K562 (cell line): ENCODE measurements around the gene GAK. TPM values are rescaled to one million over a fixed set of nuclear protein-coding genes. Genes with fewer than 3 reads are reported as not detected.

Experiments used
- ATAC-seq: fragments of 200-7000 bp; cut with Tn5 transposase; 3 replicates; pipeline ENCODE4 v1.9.1; 2020; ENCODE audit warnings: moderate library complexity
- BruUV-seq: library from RNA; stranded (reverse); fragments of 400-500 nt; replicated peaks from 2 replicates; lab custom pipeline; 2021; lab: Mats Ljungman, UMichigan
- CTCF ChIA-PET: fragments of 300-600 bp; formaldehyde crosslinking; extraction: SDS; loops from one replicate; lab custom pipeline; 2021; ENCODE audit warnings: low intra/inter-chr PET ratio; lab: Yijun Ruan, JAX
- POLR2A ChIA-PET: fragments of 300-600, 350-650 bp; sonication (Branson Sonifier 250); formaldehyde crosslinking; extraction: SDS; loops from one replicate; lab custom pipeline; 2021; ENCODE audit warnings: antibody characterized with exemption, inconsistent platforms; lab: Yijun Ruan, JAX
- DNase-seq, 4 experiments: peaks; one replicate each; pipeline versions ENCODE4 v3.0.0 to v3.0.0-alpha.2; 2011 to 2018; ENCODE audit warnings: low spot score in 3 of 4, mixed read lengths in 3 of 4; ENCODE audit errors: extremely low read depth in 1 of 4
- FAIRE-seq: peaks from 2 replicates; lab custom pipeline; 2011; peaks lifted over from hg19 to GRCh38; lab: Jason Lieb, UNC
- H2AFZ ChIP-seq: 2 replicates; pipeline ENCODE4 v1.6.0; 2011; ENCODE audit warnings: low read depth, low read length, control low read depth, inconsistent platforms
- H3K27ac ChIP-seq: fragments of 200-600 bp; 3 replicates; pipeline ENCODE4 v1.8.0; 2011; ENCODE audit warnings: low read depth, mild to moderate bottlenecking, control low read depth, inconsistent platforms, low read length, moderate library complexity, mixed read lengths; ENCODE audit errors: extremely low read depth
- H3K27me3 ChIP-seq, 2 experiments: fragments of 300-600 bp in 1 of 2; 2 replicates in 1 of 2; 3 replicates in 1 of 2; pipeline versions ENCODE4 v1.6.0 to v1.8.0; 2011; ENCODE audit warnings: inconsistent platforms in 2 of 2, low read length in 2 of 2, mild to moderate bottlenecking in 1 of 2, mixed read lengths in 1 of 2, moderate library complexity in 1 of 2; ENCODE audit not compliant: control insufficient read depth in 2 of 2, insufficient read depth in 2 of 2
- H3K36me3 ChIP-seq: fragments of 300-600 bp; 3 replicates; pipeline ENCODE4 v1.8.0; 2011; ENCODE audit warnings: mild to moderate bottlenecking, low read length, inconsistent platforms; ENCODE audit not compliant: control insufficient read depth, insufficient read depth
- H3K4me1 ChIP-seq, 2 experiments: fragments of 200-600 bp in 1 of 2; replicated peaks in 1 of 2; 2 replicates in 1 of 2; 3 replicates in 1 of 2; pipeline versions ENCODE4 v1.5.1 to v1.8.0; 2011; ENCODE audit warnings: inconsistent platforms in 2 of 2, low read length in 2 of 2, mild to moderate bottlenecking in 1 of 2, mixed read lengths in 1 of 2, moderate library complexity in 1 of 2; ENCODE audit not compliant: control insufficient read depth in 2 of 2, insufficient read depth in 2 of 2
- H3K4me2 ChIP-seq: 2 replicates; pipeline ENCODE4 v1.6.1; 2011; ENCODE audit warnings: low read length, control low read depth, inconsistent platforms, mixed read lengths; ENCODE audit not compliant: insufficient read depth
- H3K4me3 ChIP-seq: fragments of 200-600 bp; sonication (generic), shearing (Covaris generic); 2 replicates; pipeline ENCODE4 v1.5.1; 2016; ENCODE audit warnings: control low read depth, inconsistent platforms
- H3K79me2 ChIP-seq: fragments of 200-600 bp; 3 replicates; pipeline ENCODE4 v1.8.0; 2011; ENCODE audit warnings: low read length, inconsistent platforms; ENCODE audit not compliant: control insufficient read depth, insufficient read depth
- H3K9ac ChIP-seq, 2 experiments: 2 replicates each; pipeline versions ENCODE4 v1.6.0 to v1.6.1; 2011; ENCODE audit warnings: low read depth in 2 of 2, low read length in 2 of 2, control low read depth in 1 of 2, inconsistent platforms in 1 of 2, mild to moderate bottlenecking in 1 of 2, mixed read lengths in 1 of 2; ENCODE audit not compliant: insufficient read depth in 1 of 2
- H3K9me1 ChIP-seq: one replicate; pipeline ENCODE4 v1.6.0; 2011; ENCODE audit warnings: inconsistent platforms, mild to moderate bottlenecking, low read length, moderate library complexity; ENCODE audit not compliant: control insufficient read depth, insufficient read depth
- H3K9me3 ChIP-seq: replicated peaks from 2 replicates; pipeline ENCODE4 v1.5.1; 2011; ENCODE audit warnings: low read depth, low read length, inconsistent platforms; ENCODE audit not compliant: control insufficient read depth, insufficient read depth
- H4K20me1 ChIP-seq: replicated peaks from 2 replicates; pipeline ENCODE4 v1.6.1; 2011; ENCODE audit warnings: low read length, inconsistent platforms, mixed read lengths; ENCODE audit not compliant: control insufficient read depth, insufficient read depth
- GABPB1 ChIP-seq: sonication (generic); formaldehyde crosslinking; IDR thresholded peaks from 2 replicates; pipeline ENCODE4 v1.8.0; 2022; ENCODE audit warnings: mild to moderate bottlenecking, missing genetic modification reagents
- NFRKB ChIP-seq: fragments of 450-650 bp; IDR thresholded peaks from 2 replicates; pipeline ENCODE4 v1.6.1; 2016; ENCODE audit warnings: low read depth
- PYGO2 ChIP-seq: fragments of 450-650 bp; IDR thresholded peaks from 2 replicates; pipeline ENCODE4 v1.6.1; 2016; ENCODE audit warnings: mild to moderate bottlenecking, missing genetic modification characterization, moderate library complexity, missing compliant biosample characterization
- RBM25 ChIP-seq: fragments of 200-400 bp; formaldehyde crosslinking; IDR thresholded peaks from 2 replicates; pipeline ENCODE4 v1.6.1; 2018; ENCODE audit warnings: low read length, low read depth, moderate library complexity; ENCODE audit not compliant: severe bottlenecking
- ZNF184 ChIP-seq: sonication (generic); formaldehyde crosslinking; IDR thresholded peaks from 2 replicates; pipeline ENCODE4 v1.5.0; 2020; ENCODE audit warnings: missing genetic modification reagents
- WGBS: fragments of 100-300 bp; shearing (Covaris generic); methylation state at CpG from one replicate; pipeline ENCODE4 v1.1.6; 2016; ENCODE audit warnings: low coverage, mixed read lengths; ENCODE audit not compliant: insufficient coverage; ENCODE audit errors: missing lambda C conversion rate; 5-methylcytosine and 5-hydroxymethylcytosine counted together
- in situ Hi-C: fragments of 300-500 bp; cut with MboI; formaldehyde crosslinking; loops from 4 replicates; pipeline ENCODE4 v1.15.0; 2018; ENCODE audit warnings: inconsistent platforms, mixed read lengths
- intact Hi-C: fragments of 100-400 bp; cut with micrococcal nuclease; formaldehyde crosslinking; loops from 2 replicates; pipeline ENCODE4 v1.14.2; 2022
- polyA plus RNA-seq, 8 experiments: library from polyadenylated mRNA; depleted of rRNA in 4 of 8; stranded (reverse) in 5 of 8; unstranded in 3 of 8; fragments of >200 nt; fragmentation: Nextera tagmentation in 2 of 8; fragmentation: Illumina TruSeq in 1 of 8; extraction: Ambion mirVana in 2 of 8; extraction: Trizol in 1 of 8; gene quantifications; 2 replicates each; pipeline versions ENCODE4 v1.2.1 to v1.2.3, GENCODE V29; 2011 to 2014; ENCODE audit warnings: inconsistent platforms in 1 of 8, missing spikeins in 1 of 8
- total RNA-seq, 7 experiments: library from RNA; depleted of rRNA in 6 of 7; stranded (reverse); fragments of >200 nt in 6 of 7; fragmentation: Illumina TruSeq in 2 of 7; extraction: Trizol in 2 of 7; gene quantifications; 2 replicates each; pipeline versions ENCODE4 v1.2.1 to v1.2.3, GENCODE V29; 2011 to 2021; ENCODE audit warnings: low replicate concordance in 1 of 7
- TF ChIP-seq, protein P1 (sequence below): sonication (generic); formaldehyde crosslinking; IDR thresholded peaks from 2 replicates; pipeline ENCODE4 v1.5.0; 2020; ENCODE audit warnings: missing genetic modification reagents

Gene GAK
- total and polyA plus RNA-seq, 9 of the 15 experiments (the other 6 are each of a cell fraction or from before 2014, with no cell fraction given) = 1.3 to 102 (median 16.2) TPM

DNA sequence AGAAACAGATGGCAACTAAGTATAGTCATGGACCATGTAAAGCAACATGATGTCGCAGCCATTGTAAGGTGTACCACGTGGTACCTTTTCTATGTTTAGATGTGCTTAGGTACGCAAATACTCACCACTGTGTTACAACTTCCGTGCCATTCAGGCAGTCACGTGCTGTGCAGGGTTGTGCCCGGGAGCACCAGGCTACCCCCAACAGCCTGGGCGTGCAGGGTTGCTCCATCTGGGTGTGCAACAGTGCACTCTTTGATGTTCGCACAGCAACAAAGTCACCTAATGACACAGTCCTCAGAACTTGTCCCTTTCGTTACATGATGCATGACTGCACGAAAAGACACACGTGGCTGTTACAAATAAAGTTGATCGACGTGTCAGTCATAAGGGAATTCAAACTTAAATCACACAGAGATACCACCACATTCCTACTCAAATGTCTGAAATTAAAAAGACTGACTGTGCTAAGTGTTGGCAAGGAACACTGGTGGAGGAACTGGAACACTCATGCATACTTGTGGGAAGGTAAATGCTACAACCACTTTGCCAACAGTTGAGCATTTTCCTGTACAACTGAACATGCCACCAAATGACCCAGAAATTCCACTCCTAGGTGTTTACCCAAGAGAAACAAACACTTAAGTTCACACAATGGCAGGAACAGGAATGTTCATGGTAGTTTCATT, 130.5 kb downstream of the GAK start:
- no peak overlapping the region for H3K4me2 ChIP-seq
- no peaks in the 10 kb centered on the region for H3K9me3 ChIP-seq
- 21% methylated on average over 13 of the region's 13 CpGs for WGBS
- no peaks in the 10 kb centered on the region for H3K79me2 ChIP-seq
- no peak overlapping the region for H2AFZ ChIP-seq
- H3K9ac ChIP-seq = no peak overlapping the region
- no TSS peak for BruUV-seq
- H3K36me3 ChIP-seq = no peaks in the 10 kb centered on the region
- H3K27me3 ChIP-seq = peaks cover 0 to 4% of the 10 kb centered on the region in 2 experiments; a peak in 3 of 5 replicates
- intact Hi-C loops = no loop called here
- TF ChIP-seq ZNF184 (CRISPR knock-in tag) (peak; percentile 86), NFRKB (no peak), RBM25 (peak; percentile 26), PYGO2 (tag) (no peak), GABPB1 (CRISPR knock-in tag) (no peak)
- TF ChIP-seq, protein P1, sequence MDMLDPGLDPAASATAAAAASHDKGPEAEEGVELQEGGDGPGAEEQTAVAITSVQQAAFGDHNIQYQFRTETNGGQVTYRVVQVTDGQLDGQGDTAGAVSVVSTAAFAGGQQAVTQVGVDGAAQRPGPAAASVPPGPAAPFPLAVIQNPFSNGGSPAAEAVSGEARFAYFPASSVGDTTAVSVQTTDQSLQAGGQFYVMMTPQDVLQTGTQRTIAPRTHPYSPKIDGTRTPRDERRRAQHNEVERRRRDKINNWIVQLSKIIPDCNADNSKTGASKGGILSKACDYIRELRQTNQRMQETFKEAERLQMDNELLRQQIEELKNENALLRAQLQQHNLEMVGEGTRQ = 0 out of 2 replicates have a peak, but pooled peaks have one; percentile 3
- TF ChIP-seq, all 486 proteins: peak for 3
- ATAC-seq = no peak
- ChIA-PET POLR2A (no interaction called here), CTCF (no interaction called here)
- no peak for DNase-seq
- no peaks in the 10 kb centered on the region for H3K9me1 ChIP-seq
- no peak for FAIRE-seq
- no peak overlapping the region for H3K4me3 ChIP-seq
- H3K27ac ChIP-seq = no peak overlapping the region
- H4K20me1 ChIP-seq = no peaks in the 10 kb centered on the region
- peaks cover 0 to 6% of the 10 kb centered on the region in 2 experiments; a peak in 2 of 5 replicates for H3K4me1 ChIP-seq
- in situ Hi-C loops = no loop called here

Other genes with a start within 250 kb of the GAK start
Only the 7 nearest of the 10 such genes appear.
- gene CPLX1, start 106.2 kb downstream of the GAK start, total RNA-seq (2014; rRNA removed) = 0.61 and 1.00 TPM in 2 replicates
- not detected in 2 replicates for gene CPLX1, start 106.2 kb downstream of the GAK start, total RNA-seq (2014; rRNA removed; fragmentation: Illumina TruSeq; extraction: Trizol)
- 0.07 and 0.23 TPM in 2 replicates for gene CPLX1, start 106.2 kb downstream of the GAK start, total RNA-seq (2015; rRNA removed; fragmentation: Illumina TruSeq; extraction: Trizol)
- 2.1 and 3.3 TPM in 2 replicates for gene CPLX1, start 106.2 kb downstream of the GAK start, total RNA-seq (2021)
- 0.17 and 0.23 TPM in 2 replicates for gene CPLX1, start 106.2 kb downstream of the GAK start, polyA plus RNA-seq (2011; rRNA removed)
- gene CPLX1, start 106.2 kb downstream of the GAK start, polyA plus RNA-seq (2014; fragmentation: Illumina TruSeq; extraction: Trizol) = 0.12 and 0.21 TPM in 2 replicates
- gene CPLX1, start 106.2 kb downstream of the GAK start, polyA plus RNA-seq (2014; fragmentation: Nextera tagmentation; extraction: Ambion mirVana) = under 1 TPM in 1 of 2 experiments, not detected in 1; 0.03 TPM
- 0.55 and 1.3 TPM in 2 replicates for gene CPLX1, start 106.2 kb downstream of the GAK start, polyA plus RNA-seq (2014; rRNA removed)
- 14.9 and 17.7 TPM in 2 replicates for gene TMEM175, start 144 bp upstream of the GAK start, total RNA-seq (2014; rRNA removed)
- 2.4 and 3.7 TPM in 2 replicates for gene TMEM175, start 144 bp upstream of the GAK start, total RNA-seq (2014; rRNA removed; fragmentation: Illumina TruSeq; extraction: Trizol)
- 9.4 and 9.5 TPM in 2 replicates for gene TMEM175, start 144 bp upstream of the GAK start, total RNA-seq (2015; rRNA removed; fragmentation: Illumina TruSeq; extraction: Trizol)
- gene TMEM175, start 144 bp upstream of the GAK start, total RNA-seq (2021) = 13.8 and 16.9 TPM in 2 replicates
- gene TMEM175, start 144 bp upstream of the GAK start, polyA plus RNA-seq (2011; rRNA removed) = 11.4 and 28.9 TPM in 2 replicates
- gene TMEM175, start 144 bp upstream of the GAK start, polyA plus RNA-seq (2014; fragmentation: Illumina TruSeq; extraction: Trizol) = 8.5 and 21.5 TPM in 2 replicates
- gene TMEM175, start 144 bp upstream of the GAK start, polyA plus RNA-seq (2014; fragmentation: Nextera tagmentation; extraction: Ambion mirVana) = under 1 TPM; 0.13 to 0.18 TPM
- 22.5 and 30.9 TPM in 2 replicates for gene TMEM175, start 144 bp upstream of the GAK start, polyA plus RNA-seq (2014; rRNA removed)
- 17.0 and 19.1 TPM in 2 replicates for gene DGKQ, start 41.3 kb upstream of the GAK start, total RNA-seq (2014; rRNA removed)
- gene DGKQ, start 41.3 kb upstream of the GAK start, total RNA-seq (2014; rRNA removed; fragmentation: Illumina TruSeq; extraction: Trizol) = 1.2 and 1.7 TPM in 2 replicates
- 6.1 and 6.3 TPM in 2 replicates for gene DGKQ, start 41.3 kb upstream of the GAK start, total RNA-seq (2015; rRNA removed; fragmentation: Illumina TruSeq; extraction: Trizol)
- 18.4 and 22.0 TPM in 2 replicates for gene DGKQ, start 41.3 kb upstream of the GAK start, total RNA-seq (2021)
- 5.6 and 6.8 TPM in 2 replicates for gene DGKQ, start 41.3 kb upstream of the GAK start, polyA plus RNA-seq (2011; rRNA removed)
- 2.6 and 7.3 TPM in 2 replicates for gene DGKQ, start 41.3 kb upstream of the GAK start, polyA plus RNA-seq (2014; fragmentation: Illumina TruSeq; extraction: Trizol)
- under 1 TPM; 0.17 to 0.27 TPM for gene DGKQ, start 41.3 kb upstream of the GAK start, polyA plus RNA-seq (2014; fragmentation: Nextera tagmentation; extraction: Ambion mirVana)
- gene DGKQ, start 41.3 kb upstream of the GAK start, polyA plus RNA-seq (2014; rRNA removed) = 15.3 and 15.7 TPM in 2 replicates
- 9.9 and 10.1 TPM in 2 replicates for gene IDUA, start 54.7 kb upstream of the GAK start, total RNA-seq (2014; rRNA removed)
- gene IDUA, start 54.7 kb upstream of the GAK start, total RNA-seq (2014; rRNA removed; fragmentation: Illumina TruSeq; extraction: Trizol) = 0.26 and 0.69 TPM in 2 replicates
- gene IDUA, start 54.7 kb upstream of the GAK start, total RNA-seq (2015; rRNA removed; fragmentation: Illumina TruSeq; extraction: Trizol) = 3.1 and 4.8 TPM in 2 replicates
- 13.6 and 16.1 TPM in 2 replicates for gene IDUA, start 54.7 kb upstream of the GAK start, total RNA-seq (2021)
- 1.2 and 2.2 TPM in 2 replicates for gene IDUA, start 54.7 kb upstream of the GAK start, polyA plus RNA-seq (2011; rRNA removed)
- gene IDUA, start 54.7 kb upstream of the GAK start, polyA plus RNA-seq (2014; fragmentation: Illumina TruSeq; extraction: Trizol) = 0.30 and 1.2 TPM in 2 replicates
- under 1 TPM; 0.04 to 0.13 TPM for gene IDUA, start 54.7 kb upstream of the GAK start, polyA plus RNA-seq (2014; fragmentation: Nextera tagmentation; extraction: Ambion mirVana)
- gene IDUA, start 54.7 kb upstream of the GAK start, polyA plus RNA-seq (2014; rRNA removed) = 11.2 and 14.1 TPM in 2 replicates
- 1.6 TPM in 2 replicates for gene SLC26A1, start 61.1 kb upstream of the GAK start, total RNA-seq (2014; rRNA removed)
- 0.40 and 0.96 TPM in 2 replicates for gene SLC26A1, start 61.1 kb upstream of the GAK start, total RNA-seq (2014; rRNA removed; fragmentation: Illumina TruSeq; extraction: Trizol)
- 1.8 and 2.2 TPM in 2 replicates for gene SLC26A1, start 61.1 kb upstream of the GAK start, total RNA-seq (2015; rRNA removed; fragmentation: Illumina TruSeq; extraction: Trizol)
- gene SLC26A1, start 61.1 kb upstream of the GAK start, total RNA-seq (2021) = 3.1 and 4.2 TPM in 2 replicates
- 0.95 and 2.0 TPM in 2 replicates for gene SLC26A1, start 61.1 kb upstream of the GAK start, polyA plus RNA-seq (2011; rRNA removed)
- gene SLC26A1, start 61.1 kb upstream of the GAK start, polyA plus RNA-seq (2014; fragmentation: Illumina TruSeq; extraction: Trizol) = 0.56 and 0.69 TPM in 2 replicates
- under 1 TPM; 0.11 to 0.24 TPM for gene SLC26A1, start 61.1 kb upstream of the GAK start, polyA plus RNA-seq (2014; fragmentation: Nextera tagmentation; extraction: Ambion mirVana)
- gene SLC26A1, start 61.1 kb upstream of the GAK start, polyA plus RNA-seq (2014; rRNA removed) = 1.4 and 2.1 TPM in 2 replicates
- 21.6 and 30.7 TPM in 2 replicates for gene FGFRL1, start 79.3 kb upstream of the GAK start, total RNA-seq (2014; rRNA removed)
- gene FGFRL1, start 79.3 kb upstream of the GAK start, total RNA-seq (2014; rRNA removed; fragmentation: Illumina TruSeq; extraction: Trizol) = 5.3 and 7.1 TPM in 2 replicates
- 10.4 and 11.4 TPM in 2 replicates for gene FGFRL1, start 79.3 kb upstream of the GAK start, total RNA-seq (2015; rRNA removed; fragmentation: Illumina TruSeq; extraction: Trizol)
- gene FGFRL1, start 79.3 kb upstream of the GAK start, total RNA-seq (2021) = 45.6 and 49.9 TPM in 2 replicates
- gene FGFRL1, start 79.3 kb upstream of the GAK start, polyA plus RNA-seq (2011; rRNA removed) = 14.6 and 18.3 TPM in 2 replicates
- 17.1 and 25.2 TPM in 2 replicates for gene FGFRL1, start 79.3 kb upstream of the GAK start, polyA plus RNA-seq (2014; fragmentation: Illumina TruSeq; extraction: Trizol)
- under 1 TPM; 0.34 to 0.53 TPM for gene FGFRL1, start 79.3 kb upstream of the GAK start, polyA plus RNA-seq (2014; fragmentation: Nextera tagmentation; extraction: Ambion mirVana)
- 15.1 and 15.6 TPM in 2 replicates for gene FGFRL1, start 79.3 kb upstream of the GAK start, polyA plus RNA-seq (2014; rRNA removed)
- gene RNF212, start 181.2 kb upstream of the GAK start, total RNA-seq (2014; rRNA removed) = not detected in 2 replicates
- not detected in 2 replicates for gene RNF212, start 181.2 kb upstream of the GAK start, total RNA-seq (2014; rRNA removed; fragmentation: Illumina TruSeq; extraction: Trizol)
- not detected in 2 replicates for gene RNF212, start 181.2 kb upstream of the GAK start, total RNA-seq (2015; rRNA removed; fragmentation: Illumina TruSeq; extraction: Trizol)
- gene RNF212, start 181.2 kb upstream of the GAK start, total RNA-seq (2021) = not detected in 2 replicates
- not detected in 2 replicates for gene RNF212, start 181.2 kb upstream of the GAK start, polyA plus RNA-seq (2011; rRNA removed)
- not detected in 2 replicates for gene RNF212, start 181.2 kb upstream of the GAK start, polyA plus RNA-seq (2014; fragmentation: Illumina TruSeq; extraction: Trizol)
- not detected for gene RNF212, start 181.2 kb upstream of the GAK start, polyA plus RNA-seq (2014; fragmentation: Nextera tagmentation; extraction: Ambion mirVana)
- gene RNF212, start 181.2 kb upstream of the GAK start, polyA plus RNA-seq (2014; rRNA removed) = 0.04 TPM in 1 of 2 replicates, not detected in the other